ENCODE results near the gene VSNL1. TPM values are rescaled to one million over a fixed set of nuclear protein-coding genes. Genes with fewer than 3 reads are reported as not detected.

VSNL1 gene
- polyA plus RNA-seq, 1 donor, result 0.70 TPM

- H3K4me3 ChIP-seq (ENCODE audit: low read length), result no peak overlapping the region
- no peak for DNase-seq
- 75% methylated on average over 1 of the region's 2 CpGs for WGBS (ENCODE audit: insufficient coverage, low lambda C conversion rate)
Measured at GRCh38 chr2:17592731-17593409, 52.4 kb downstream of the VSNL1 start.

GRCh38 chr2:17593445-17593840 lies 52.9 kb downstream of the VSNL1 start:
- H3K4me1 ChIP-seq (ENCODE audit: control insufficient read depth, insufficient read depth, low read length), result no peaks in the 10 kb centered on the region
- H3K27me3 ChIP-seq (ENCODE audit: control insufficient read depth, insufficient read depth, low read length), result no peaks in the 10 kb centered on the region
- 83% methylated on average over 2 of the region's 2 CpGs for WGBS (ENCODE audit: insufficient coverage, low lambda C conversion rate)
- H3K36me3 ChIP-seq (ENCODE audit: control insufficient read depth, insufficient read depth, low read length), result no peaks in the 10 kb centered on the region
- no peak overlapping the region for H3K4me3 ChIP-seq (ENCODE audit: low read length)
- no peaks in the 10 kb centered on the region for H3K9me3 ChIP-seq (ENCODE audit: control insufficient read depth, low read depth, low read length)
- H3K27ac ChIP-seq (ENCODE audit: low read length), result no peak overlapping the region
- DNase-seq, result no peak

More at GRCh38 chr2:17592731-17593409, 52.4 kb downstream of the VSNL1 start:
- H3K36me3 ChIP-seq (ENCODE audit: control insufficient read depth, insufficient read depth, low read length), result no peaks in the 10 kb centered on the region
- H3K27ac ChIP-seq (ENCODE audit: low read length), result no peak overlapping the region
- no peaks in the 10 kb centered on the region for H3K4me1 ChIP-seq (ENCODE audit: control insufficient read depth, insufficient read depth, low read length)
- no peaks in the 10 kb centered on the region for H3K9me3 ChIP-seq (ENCODE audit: control insufficient read depth, low read depth, low read length)
- no peaks in the 10 kb centered on the region for H3K27me3 ChIP-seq (ENCODE audit: control insufficient read depth, insufficient read depth, low read length)

- H3K4me3 ChIP-seq (ENCODE audit: low read length), result no peak overlapping the region
- H3K27ac ChIP-seq (ENCODE audit: low read length), result no peak overlapping the region
- no peaks in the 10 kb centered on the region for H3K27me3 ChIP-seq (ENCODE audit: control insufficient read depth, insufficient read depth, low read length)
- WGBS (ENCODE audit: insufficient coverage, low lambda C conversion rate), result no CpG with 5 or more reads among the region's 6 CpGs
- DNase-seq, result no peak
- H3K9me3 ChIP-seq (ENCODE audit: control insufficient read depth, low read depth, low read length), result no peaks in the 10 kb centered on the region
- no peaks in the 10 kb centered on the region for H3K4me1 ChIP-seq (ENCODE audit: control insufficient read depth, insufficient read depth, low read length)
- H3K36me3 ChIP-seq (ENCODE audit: control insufficient read depth, insufficient read depth, low read length), result no peaks in the 10 kb centered on the region
Measured at GRCh38 chr2:17593841-17594491, 53.5 kb downstream of the VSNL1 start.

- Histone ChIP-seq H3K36me3 (ENCODE audit: control insufficient read depth, insufficient read depth, low read length) (no peaks in the 10 kb centered on the region), H3K27ac (ENCODE audit: low read length) (no peak overlapping the region), H3K27me3 (ENCODE audit: control insufficient read depth, insufficient read depth, low read length) (no peaks in the 10 kb centered on the region), H3K9me3 (ENCODE audit: control insufficient read depth, low read depth, low read length) (no peaks in the 10 kb centered on the region), H3K4me3 (ENCODE audit: low read length) (no peak overlapping the region), H3K4me1 (ENCODE audit: control insufficient read depth, insufficient read depth, low read length) (no peaks in the 10 kb centered on the region)
- 83% methylated on average over 1 of the region's 7 CpGs for WGBS (ENCODE audit: insufficient coverage, low lambda C conversion rate)
- DNase-seq, result no peak
Measured at GRCh38 chr2:17594533-17595401, 54.3 kb downstream of the VSNL1 start.

GRCh38 chr2:17599617-17600016 lies 59.1 kb downstream of the VSNL1 start:
- Histone ChIP-seq H3K27ac (ENCODE audit: low read length) (no peak overlapping the region), H3K9me3 (ENCODE audit: control insufficient read depth, low read depth, low read length) (no peaks in the 10 kb centered on the region), H3K4me3 (ENCODE audit: low read length) (no peak overlapping the region), H3K36me3 (ENCODE audit: control insufficient read depth, insufficient read depth, low read length) (no peaks in the 10 kb centered on the region), H3K27me3 (ENCODE audit: control insufficient read depth, insufficient read depth, low read length) (no peaks in the 10 kb centered on the region), H3K4me1 (ENCODE audit: control insufficient read depth, insufficient read depth, low read length) (no peaks in the 10 kb centered on the region)
- DNase-seq, result no peak
- no CpG with 5 or more reads among the region's 1 CpG for WGBS (ENCODE audit: insufficient coverage, low lambda C conversion rate)

GRCh38 chr2:17600556-17601204 lies 60.2 kb downstream of the VSNL1 start:
- Histone ChIP-seq H3K36me3 (ENCODE audit: control insufficient read depth, insufficient read depth, low read length) (no peaks in the 10 kb centered on the region), H3K27me3 (ENCODE audit: control insufficient read depth, insufficient read depth, low read length) (no peaks in the 10 kb centered on the region), H3K9me3 (ENCODE audit: control insufficient read depth, low read depth, low read length) (no peaks in the 10 kb centered on the region), H3K4me3 (ENCODE audit: low read length) (no peak overlapping the region), H3K27ac (ENCODE audit: low read length) (no peak overlapping the region), H3K4me1 (ENCODE audit: control insufficient read depth, insufficient read depth, low read length) (no peaks in the 10 kb centered on the region)
- no peak for DNase-seq

GRCh38 chr2:17604050-17604449 lies 63.6 kb downstream of the VSNL1 start:
- Histone ChIP-seq H3K27ac (ENCODE audit: low read length) (no peak overlapping the region), H3K4me1 (ENCODE audit: control insufficient read depth, insufficient read depth, low read length) (no peaks in the 10 kb centered on the region), H3K27me3 (ENCODE audit: control insufficient read depth, insufficient read depth, low read length) (no peaks in the 10 kb centered on the region), H3K9me3 (ENCODE audit: control insufficient read depth, low read depth, low read length) (no peaks in the 10 kb centered on the region), H3K4me3 (ENCODE audit: low read length) (no peak overlapping the region), H3K36me3 (ENCODE audit: control insufficient read depth, insufficient read depth, low read length) (no peaks in the 10 kb centered on the region)
- no peak for DNase-seq
- WGBS (ENCODE audit: insufficient coverage, low lambda C conversion rate), result no CpG with 5 or more reads among the region's 5 CpGs

- Histone ChIP-seq H3K9me3 (ENCODE audit: control insufficient read depth, low read depth, low read length) (no peaks in the 10 kb centered on the region), H3K27ac (ENCODE audit: low read length) (no peak overlapping the region), H3K4me3 (ENCODE audit: low read length) (no peak overlapping the region), H3K4me1 (ENCODE audit: control insufficient read depth, insufficient read depth, low read length) (no peaks in the 10 kb centered on the region), H3K36me3 (ENCODE audit: control insufficient read depth, insufficient read depth, low read length) (no peaks in the 10 kb centered on the region), H3K27me3 (ENCODE audit: control insufficient read depth, insufficient read depth, low read length) (no peaks in the 10 kb centered on the region)
- WGBS (ENCODE audit: insufficient coverage, low lambda C conversion rate), result no CpG with 5 or more reads among the region's 4 CpGs
- DNase-seq, result no peak
Measured at GRCh38 chr2:17605696-17606095, 65.2 kb downstream of the VSNL1 start.

GRCh38 chr2:17606851-17607250 lies 66.4 kb downstream of the VSNL1 start:
- Histone ChIP-seq H3K27ac (ENCODE audit: low read length) (no peak overlapping the region), H3K9me3 (ENCODE audit: control insufficient read depth, low read depth, low read length) (no peaks in the 10 kb centered on the region), H3K4me3 (ENCODE audit: low read length) (no peak overlapping the region), H3K27me3 (ENCODE audit: control insufficient read depth, insufficient read depth, low read length) (no peaks in the 10 kb centered on the region), H3K36me3 (ENCODE audit: control insufficient read depth, insufficient read depth, low read length) (no peaks in the 10 kb centered on the region), H3K4me1 (ENCODE audit: control insufficient read depth, insufficient read depth, low read length) (no peaks in the 10 kb centered on the region)
- no peak for DNase-seq
- WGBS (ENCODE audit: insufficient coverage, low lambda C conversion rate), result 60% methylated on average over 2 of the region's 2 CpGs

- H3K4me3 ChIP-seq (ENCODE audit: low read length), result no peak overlapping the region
- no peak overlapping the region for H3K27ac ChIP-seq (ENCODE audit: low read length)
- H3K4me1 ChIP-seq (ENCODE audit: control insufficient read depth, insufficient read depth, low read length), result no peaks in the 10 kb centered on the region
- DNase-seq, result no peak
- no peaks in the 10 kb centered on the region for H3K9me3 ChIP-seq (ENCODE audit: control insufficient read depth, low read depth, low read length)
- no peaks in the 10 kb centered on the region for H3K27me3 ChIP-seq (ENCODE audit: control insufficient read depth, insufficient read depth, low read length)
- WGBS (ENCODE audit: insufficient coverage, low lambda C conversion rate), result no CpG with 5 or more reads among the region's 1 CpG
- no peaks in the 10 kb centered on the region for H3K36me3 ChIP-seq (ENCODE audit: control insufficient read depth, insufficient read depth, low read length)
Measured at GRCh38 chr2:17607379-17607778, 66.9 kb downstream of the VSNL1 start.

All from large intestine (tissue), 3 donors.